HG03571 (cell line): ENCODE data around the gene UMODL1.
"Not testable (repeated sequence)": the region's sequence is repeated elsewhere in the genome, so short reads cannot be mapped to it uniquely, and the experiment has no call there.

ENCODE experiments used
- ATAC-seq: cut with Tn5 transposase; IDR thresholded peaks from one replicate; pipeline ENCODE4 v1.9.1; 2021; ENCODE audit not compliant: unreplicated experiment

Gene UMODL1

GRCh38 chr21:42078247-42079007 is 7.3 kb downstream of the UMODL1 start:
- not testable (repeated sequence) for ATAC-seq

GRCh38 chr21:42079008-42079938 is 8.2 kb downstream of the UMODL1 start:
- ATAC-seq: no peak

- no peak for ATAC-seq
These were observed 9.0 kb downstream of the UMODL1 start for GRCh38 chr21:42079939-42080787.

DNA sequence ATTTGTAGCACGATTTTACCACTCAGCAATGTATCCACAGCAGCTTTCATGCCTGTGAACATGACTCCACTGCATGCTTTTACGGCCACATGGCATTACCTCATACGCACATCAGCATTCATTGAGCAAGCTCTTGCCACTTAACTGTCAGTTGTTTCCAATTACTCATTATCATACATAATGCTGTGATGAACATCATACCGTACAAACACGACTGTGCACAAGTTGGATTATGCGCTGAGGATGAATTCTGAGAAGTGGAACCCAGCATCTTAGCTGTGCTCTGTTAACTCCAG is 9.6 kb downstream of the UMODL1 start:
- no peak for ATAC-seq

GRCh38 chr21:42081138-42081537 is 10.0 kb downstream of the UMODL1 start:
- no peak for ATAC-seq

DNA sequence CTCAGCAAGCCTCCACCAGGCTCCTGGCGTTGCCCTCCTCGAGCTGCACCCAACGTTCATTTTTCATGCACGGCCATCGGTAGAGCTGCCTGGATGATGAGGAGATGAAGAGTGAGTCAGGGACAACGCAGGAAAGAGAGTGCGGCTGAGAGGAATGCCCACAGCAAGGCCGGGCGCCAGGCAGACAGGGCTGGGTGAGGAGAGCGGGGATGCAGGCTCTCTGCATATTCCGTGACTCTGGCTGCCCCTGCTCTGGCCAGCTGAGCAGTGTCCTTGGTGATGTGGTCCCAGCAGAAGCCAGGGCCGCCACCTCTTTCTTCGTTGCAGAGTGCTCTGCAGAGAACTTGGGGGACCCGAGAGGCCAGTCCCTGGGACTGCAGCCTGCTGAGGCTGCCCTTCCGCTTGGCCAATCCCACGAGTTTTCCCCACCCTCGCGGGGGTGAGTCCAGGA is 10.8 kb downstream of the UMODL1 start:
- ATAC-seq: no peak

DNA sequence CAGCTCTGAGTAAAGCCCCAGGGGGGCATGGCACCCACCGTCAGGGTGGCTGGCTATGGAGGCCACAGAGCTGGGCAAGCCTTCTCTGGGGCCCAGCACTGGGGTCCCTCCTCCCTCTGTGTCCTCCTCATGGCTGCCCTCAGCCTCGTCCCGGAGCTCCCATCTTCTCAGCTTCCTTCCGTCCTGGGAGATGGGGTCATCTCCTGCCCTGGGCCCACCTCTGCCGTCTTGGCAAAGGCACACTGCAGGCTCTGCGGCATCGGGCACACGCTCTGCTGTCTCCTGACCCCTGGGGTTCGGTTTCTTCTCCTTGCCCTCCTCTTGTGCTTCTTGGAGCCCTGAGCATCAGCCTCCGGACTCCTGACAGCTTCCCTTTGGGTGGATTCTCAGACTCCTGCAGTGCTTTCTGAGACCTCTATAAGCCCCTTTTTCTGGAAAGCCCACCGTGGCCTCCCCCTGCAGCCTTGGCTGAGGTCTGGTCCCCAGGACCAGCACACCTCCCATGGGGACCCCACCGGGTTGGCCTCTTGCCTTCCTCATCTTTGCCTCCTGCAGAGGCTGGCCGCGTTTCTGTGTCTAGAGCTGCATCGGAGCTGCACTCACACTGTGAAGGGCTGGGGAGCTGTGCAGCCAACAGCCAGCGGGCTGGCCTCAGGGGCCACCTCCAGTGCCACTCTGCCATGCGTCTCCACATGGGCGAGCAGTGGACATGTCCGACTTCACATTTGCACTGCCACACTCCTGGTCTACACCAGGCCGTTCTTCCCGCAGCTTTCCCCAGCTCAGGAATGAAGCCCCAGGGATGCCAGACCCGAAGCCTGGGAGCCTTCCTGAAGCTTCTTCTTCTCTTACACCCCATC is 11.6 kb downstream of the UMODL1 start:
- no peak for ATAC-seq

GRCh38 chr21:42083361-42083690 is 12.2 kb downstream of the UMODL1 start:
- no peak for ATAC-seq

DNA sequence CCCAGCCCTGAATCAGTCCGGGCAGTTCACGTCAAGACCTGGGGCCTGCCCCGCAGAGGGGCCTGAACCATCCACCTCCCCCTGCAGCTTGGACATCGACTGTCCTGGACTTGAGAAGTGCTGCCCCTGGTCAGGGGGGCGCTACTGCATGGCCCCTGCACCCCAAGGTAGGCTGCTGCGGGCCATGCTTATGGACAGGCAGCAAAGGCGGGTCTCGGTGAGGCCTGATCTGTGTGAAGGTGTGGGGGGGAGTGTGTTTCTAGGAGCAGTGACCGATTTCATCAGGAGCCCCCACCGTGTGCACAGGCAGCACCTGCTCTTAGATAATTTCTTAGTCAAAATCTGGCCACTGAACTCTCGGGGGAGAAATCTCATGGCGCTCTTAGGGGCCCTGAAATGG is 13.0 kb downstream of the UMODL1 start:
- no peak for ATAC-seq

GRCh38 chr21:42085246-42086077 is 14.3 kb downstream of the UMODL1 start:
- ATAC-seq: no peak

DNA sequence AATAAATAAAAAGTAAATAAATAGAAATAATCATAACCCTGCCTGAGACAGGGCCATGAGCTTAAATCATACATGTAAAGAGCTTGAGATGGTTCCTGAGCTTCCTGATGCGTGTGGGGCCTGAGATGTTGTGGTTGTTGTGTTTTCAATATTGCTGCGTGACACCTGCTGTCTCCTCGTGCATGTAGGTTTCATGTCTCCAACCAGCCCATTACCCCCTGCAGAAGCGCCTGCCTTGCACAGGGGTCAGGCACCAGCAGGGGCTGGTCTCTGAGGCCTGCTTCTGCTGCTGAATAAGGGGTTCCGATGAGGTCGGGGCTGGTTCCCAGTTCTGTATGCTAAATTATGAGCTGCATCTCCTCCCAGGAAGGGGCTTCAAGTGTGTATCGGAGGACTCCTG is 15.9 kb downstream of the UMODL1 start:
- ATAC-seq: no peak

DNA sequence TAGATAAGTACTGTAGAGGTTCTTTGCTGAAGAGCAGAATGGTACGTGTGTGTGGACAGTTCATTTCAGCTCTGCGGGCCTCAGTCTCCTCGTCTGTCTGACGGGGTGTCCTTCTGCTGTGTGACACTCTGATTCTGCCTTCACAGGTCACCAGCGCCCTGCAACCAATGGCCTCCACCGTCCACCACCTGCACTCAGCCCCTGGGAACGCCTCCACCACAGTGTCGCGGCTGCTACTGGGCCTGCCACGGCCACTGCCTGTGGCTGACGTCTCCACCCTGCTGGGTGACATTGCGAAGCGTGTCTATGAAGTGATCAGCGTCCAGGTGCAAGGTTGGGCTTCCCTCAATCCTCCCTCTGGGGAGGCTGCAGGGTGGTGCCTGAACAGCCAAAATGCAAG is 17.0 kb downstream of the UMODL1 start:
- ATAC-seq: no peak

DNA sequence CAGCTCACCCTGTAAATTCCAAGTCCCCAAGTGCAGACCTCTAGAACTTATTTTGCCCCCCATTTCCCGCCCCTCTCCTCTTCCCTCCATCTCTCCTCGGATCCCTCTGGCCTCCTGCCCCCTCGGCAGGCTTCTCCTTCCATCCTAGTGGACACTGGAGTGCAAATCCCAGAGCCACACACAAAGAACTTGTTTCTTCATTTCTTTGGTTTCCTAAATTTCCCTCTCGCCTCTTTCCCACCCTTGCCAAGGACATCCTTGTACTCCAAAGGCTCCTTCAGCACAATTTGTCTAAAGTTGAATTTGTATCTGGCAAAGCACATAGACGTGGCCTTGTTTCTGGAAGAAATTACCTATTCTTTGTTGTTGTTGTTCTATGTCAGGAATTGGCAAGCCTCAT is 17.5 kb downstream of the UMODL1 start:
- no peak for ATAC-seq

GRCh38 chr21:42089093-42089631 is 18.0 kb downstream of the UMODL1 start:
- ATAC-seq: no peak

DNA sequence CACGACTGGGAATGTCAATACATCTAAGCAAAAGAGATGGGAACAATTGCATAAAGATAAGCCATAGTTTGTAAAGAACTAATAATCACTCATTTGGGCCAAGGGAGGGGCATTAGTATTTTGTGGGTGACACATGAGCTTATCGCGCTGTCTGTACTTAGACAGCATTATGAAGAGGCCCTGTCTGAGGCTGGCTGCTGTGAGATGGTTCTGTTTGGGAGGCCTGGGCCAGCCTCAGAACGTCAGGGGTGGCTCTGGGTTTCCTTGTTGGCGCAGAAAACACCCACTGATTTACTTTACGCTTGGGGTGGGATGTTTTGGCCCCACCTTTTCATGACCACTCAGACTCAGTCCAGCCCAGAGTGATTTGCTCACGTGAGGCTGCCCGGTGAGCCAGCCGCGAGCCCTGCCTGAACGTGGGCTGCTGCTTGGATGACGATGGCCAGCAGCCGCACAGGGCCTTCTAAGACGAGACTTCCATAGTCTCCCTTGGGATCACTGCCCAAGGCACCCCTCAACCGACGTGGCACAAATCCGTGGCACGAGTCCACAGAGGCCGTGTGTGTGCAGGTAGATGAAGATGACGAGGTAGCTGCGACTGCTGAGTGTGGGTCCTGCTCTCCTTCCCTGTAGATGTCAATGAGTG is 18.7 kb downstream of the UMODL1 start:
- no peak for ATAC-seq

DNA sequence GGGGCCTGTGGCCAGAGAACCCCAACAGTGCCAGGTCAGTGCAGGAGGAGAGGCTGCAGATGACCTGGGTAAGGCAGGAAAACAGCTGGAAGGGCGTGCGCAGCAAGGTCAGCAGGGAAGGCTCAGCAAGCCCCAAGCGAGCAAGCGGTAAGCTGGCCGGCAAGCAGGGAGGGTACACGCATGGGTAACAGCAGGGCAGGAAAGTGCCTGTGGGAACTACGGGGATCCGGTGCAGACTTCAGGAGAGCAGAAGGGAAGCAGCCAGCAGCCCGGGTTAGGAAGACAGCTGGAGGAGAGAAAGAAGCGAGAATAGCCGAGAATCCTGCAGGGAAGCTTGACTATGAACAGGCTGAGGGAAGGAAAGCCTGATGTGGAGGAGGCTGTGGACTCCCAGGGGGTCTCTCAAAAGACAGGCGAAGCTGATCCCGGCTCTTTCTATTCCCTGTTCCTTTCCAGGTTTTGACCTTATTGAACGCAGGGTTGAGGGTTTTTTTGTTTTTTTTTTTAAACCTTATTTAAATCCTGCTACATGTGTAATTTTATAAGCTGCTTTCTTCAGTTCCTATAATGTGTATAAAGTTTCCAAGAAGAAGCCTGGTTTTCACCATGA is 20.9 kb downstream of the UMODL1 start:
- ATAC-seq: no peak

GRCh38 chr21:42092771-42093170 is 21.7 kb downstream of the UMODL1 start:
- ATAC-seq: no peak

GRCh38 chr21:42093186-42093585 is 22.1 kb downstream of the UMODL1 start:
- no peak for ATAC-seq
